GDM1 (cell line): ENCODE measurements around the gene SAP25.
"Not testable (repeated sequence)": the region's sequence is repeated elsewhere in the genome, so short reads cannot be mapped to it uniquely, and the experiment has no call there.

Experiments
- DNase-seq: peaks from one replicate; lab custom pipeline; 2025; lab: John Stamatoyannopoulos, UW

Gene SAP25

DNA sequence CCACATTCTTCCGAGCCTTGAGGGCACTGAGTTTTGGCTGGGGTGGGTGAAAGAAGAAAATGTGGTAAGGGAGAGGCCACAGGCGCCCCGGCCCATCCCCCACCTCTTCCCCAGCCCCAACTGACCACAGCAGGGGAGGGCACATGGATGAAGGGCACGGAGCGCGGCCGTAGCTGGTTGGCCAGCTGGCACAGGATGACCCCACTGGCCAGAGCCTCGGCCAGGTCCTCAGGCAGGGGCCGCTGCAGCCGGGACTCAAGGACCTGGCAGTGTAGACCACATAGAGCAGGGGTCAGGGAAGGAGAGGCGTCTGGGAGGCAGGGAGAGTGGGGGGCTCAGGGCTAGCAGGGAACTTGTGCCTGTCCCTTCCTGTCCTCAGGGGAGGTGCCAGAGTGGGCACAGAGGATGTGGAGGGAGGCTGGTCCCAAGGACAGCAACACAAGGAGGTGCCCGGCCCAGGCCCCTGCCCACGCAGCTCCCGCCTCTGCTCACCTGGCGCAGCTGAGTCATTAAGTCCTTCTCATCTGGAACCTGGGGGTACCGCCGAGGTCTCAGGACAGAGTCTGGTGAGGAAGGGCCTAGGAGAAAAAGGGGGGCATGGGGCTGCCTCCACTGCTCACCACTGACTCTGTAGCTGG lies 2.2 kb upstream of the SAP25 start:
- no peak for DNase-seq

DNA sequence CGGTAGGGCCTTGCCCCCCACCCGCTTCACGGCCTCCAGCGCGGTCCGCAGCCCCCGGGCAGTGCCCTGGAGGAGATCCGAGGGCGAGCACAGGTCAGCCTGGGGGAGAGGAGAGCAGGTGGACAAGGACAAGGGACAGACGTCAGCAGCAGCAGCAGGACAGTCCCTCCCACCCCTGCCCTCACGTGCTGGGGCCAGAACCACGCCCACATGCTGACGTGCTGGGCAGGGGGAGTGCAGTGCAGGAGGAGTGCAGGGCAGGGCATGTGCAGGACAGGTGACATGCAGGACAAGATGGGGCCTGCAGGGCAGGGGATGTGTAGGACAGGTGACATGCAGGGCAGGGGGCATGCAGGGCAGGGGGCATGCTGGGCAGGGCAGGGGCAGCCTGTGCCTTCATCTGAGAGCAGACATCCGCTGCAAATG lies 1.5 kb upstream of the SAP25 start:
- no peak for DNase-seq

DNA sequence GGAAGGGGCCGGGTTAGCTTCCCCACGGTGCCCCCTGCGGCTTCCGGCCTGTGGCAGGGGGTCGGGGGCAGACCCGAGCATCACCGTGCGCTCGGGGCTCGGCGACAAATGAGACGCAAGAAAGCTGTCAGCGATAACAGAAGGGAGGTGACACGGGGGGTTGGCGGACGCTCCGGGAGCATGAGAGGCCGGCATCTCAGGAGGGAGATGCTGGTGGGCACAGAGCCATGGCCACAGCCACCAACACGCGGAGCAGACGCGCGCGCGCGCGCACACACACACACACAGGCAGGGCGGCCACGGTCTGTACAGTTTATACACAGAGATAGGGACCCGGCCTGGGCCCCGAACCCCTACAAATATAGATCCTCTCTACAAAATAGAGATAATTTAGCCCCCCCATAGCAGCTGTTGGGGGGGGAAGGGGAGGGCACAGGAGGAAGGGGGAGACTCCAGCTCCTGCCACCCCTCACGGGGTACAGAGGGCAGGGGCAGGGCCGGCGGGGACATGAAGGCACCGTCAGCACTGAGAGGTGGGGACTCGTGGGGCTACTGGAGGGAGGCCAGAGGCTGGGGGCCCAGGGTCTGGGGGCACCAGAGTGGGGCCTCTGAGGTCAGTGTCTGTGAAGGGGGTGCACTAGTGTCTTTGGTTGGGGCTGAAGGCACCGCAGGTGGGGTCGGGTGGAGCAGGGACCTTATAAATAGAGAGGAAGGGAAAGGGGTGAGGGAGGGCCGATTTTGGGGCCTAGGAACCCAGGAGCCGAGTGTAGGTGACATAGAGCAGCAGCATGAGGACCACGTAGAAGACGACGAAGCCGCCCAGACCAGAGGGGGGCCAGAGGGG lies 884 bp upstream of the SAP25 start:
- no peak for DNase-seq

DNA sequence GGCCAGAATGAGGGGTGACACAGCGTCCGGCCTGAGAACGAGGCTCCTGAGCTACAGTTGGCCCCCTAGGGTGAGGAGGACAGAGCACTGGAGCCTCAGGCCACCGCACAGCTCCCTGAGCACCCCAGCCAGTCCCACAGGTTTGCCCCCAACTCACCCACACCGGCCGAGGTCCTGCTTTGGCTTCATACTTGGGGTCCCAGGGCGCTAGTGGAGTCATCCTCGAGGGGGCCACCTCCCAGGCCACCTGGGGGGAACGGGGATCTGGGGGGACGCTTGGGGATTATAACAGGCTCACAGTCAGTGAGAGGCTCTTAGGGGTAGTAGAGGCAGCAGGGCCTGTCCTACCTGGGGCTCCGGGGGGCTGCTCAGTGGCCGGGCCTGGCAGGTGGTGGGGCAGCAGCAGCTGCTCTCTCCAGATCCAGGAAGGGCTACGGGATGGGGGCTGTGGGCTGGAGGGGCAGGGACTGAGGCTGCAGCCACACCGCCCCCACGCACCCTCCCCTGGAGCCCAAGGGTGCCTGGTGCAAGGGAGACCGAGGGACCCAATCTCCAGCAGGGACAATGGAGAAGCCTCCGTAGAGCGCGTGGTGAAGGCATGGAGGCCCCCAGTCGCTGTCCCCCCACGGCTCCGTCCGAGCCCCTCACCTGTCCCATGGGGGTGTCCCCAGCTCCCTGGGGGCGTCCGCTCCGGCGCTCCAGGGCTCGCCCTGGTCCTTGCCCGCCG lies 588 bp downstream of the SAP25 start:
- DNase-seq = no peak

DNA sequence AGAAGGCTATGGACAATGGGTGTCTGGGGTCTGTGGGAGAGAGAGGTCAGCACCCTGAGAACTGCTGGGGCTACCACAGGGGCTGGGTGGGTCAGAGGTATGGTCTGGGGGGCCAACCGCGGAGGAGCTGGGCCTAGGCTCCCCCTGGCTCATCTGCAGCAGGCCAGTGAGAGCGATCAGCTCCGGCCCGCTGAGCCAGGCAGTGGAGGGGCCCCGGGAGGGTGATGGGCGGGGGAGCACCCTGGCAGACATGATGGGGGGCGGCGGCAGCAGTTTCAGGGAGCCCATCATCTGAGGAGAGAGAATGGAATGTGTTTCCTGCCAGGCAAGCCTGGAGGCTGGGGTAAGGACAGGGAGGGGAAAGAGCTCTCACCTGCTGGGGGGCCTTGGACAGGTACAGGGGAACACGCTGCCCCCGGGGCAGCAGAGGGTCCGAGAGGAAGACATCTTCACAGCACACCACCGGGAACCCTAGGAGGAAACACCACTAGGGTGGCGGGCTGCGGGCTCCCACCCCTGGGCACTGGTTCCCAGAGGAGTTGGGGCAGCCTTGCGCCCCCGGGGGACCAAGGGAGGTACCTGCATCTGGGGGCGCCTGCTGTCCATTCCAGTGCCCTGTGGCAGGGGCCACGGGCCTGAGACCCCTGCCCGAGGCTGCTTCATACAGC lies 1.3 kb downstream of the SAP25 start:
- DNase-seq = no peak

DNA sequence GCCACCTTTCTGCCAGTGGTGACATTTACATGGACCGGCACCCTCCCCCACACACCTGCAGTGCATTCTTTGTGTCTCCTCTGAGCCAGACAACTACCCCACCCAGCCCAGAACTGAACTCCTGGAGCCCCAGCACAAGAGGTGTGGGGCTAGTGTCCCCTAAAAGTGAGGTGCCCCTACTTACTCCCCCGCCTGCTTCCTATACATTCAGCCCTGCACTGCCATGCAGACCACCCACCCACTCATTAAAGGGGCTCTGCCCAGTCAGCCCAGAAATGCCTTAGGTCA lies 1.9 kb downstream of the SAP25 start:
- no peak for DNase-seq

DNA sequence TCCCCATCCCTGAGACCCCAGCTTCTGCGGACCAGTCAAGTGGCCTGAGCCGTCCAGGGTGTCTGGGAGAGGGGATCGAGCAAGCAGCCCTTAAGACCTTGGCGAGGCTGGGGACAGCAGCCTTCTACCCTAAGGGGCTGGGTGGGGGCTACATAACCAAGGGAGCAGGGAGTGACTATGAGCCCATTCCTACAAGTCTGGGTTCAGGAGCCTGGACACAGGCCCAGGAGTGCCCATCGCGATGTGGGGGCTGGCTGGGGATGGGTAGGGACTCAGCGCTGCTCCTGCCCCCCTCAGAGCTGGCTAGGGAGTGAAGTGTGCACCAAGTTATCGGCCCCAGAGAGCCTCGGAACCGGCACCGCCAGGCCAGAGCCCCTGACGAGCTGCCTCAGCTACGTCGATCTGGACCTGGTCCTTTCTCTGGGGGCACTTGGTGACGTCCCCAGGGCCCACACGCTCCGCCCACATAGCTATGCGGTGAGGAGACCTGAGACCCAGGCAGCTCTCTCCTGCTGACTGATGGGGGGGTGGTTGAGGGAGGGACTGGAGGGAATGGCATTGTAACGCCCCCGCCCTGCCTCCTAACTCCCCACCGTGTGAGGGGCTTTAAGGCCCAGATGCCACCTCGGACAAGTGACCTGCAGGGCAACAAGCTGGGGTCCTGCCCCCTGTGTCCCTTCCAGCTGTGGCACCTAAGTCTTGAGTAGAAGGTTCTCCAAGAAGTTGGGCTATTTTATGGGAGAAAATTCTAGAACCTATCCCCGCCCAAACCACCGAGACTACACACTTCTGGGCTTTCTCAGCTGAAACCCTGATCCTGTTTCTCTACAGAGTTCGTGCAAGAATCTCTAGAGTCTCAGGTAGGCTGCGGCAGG lies 2.5 kb downstream of the SAP25 start:
- DNase-seq = no peak

DNA sequence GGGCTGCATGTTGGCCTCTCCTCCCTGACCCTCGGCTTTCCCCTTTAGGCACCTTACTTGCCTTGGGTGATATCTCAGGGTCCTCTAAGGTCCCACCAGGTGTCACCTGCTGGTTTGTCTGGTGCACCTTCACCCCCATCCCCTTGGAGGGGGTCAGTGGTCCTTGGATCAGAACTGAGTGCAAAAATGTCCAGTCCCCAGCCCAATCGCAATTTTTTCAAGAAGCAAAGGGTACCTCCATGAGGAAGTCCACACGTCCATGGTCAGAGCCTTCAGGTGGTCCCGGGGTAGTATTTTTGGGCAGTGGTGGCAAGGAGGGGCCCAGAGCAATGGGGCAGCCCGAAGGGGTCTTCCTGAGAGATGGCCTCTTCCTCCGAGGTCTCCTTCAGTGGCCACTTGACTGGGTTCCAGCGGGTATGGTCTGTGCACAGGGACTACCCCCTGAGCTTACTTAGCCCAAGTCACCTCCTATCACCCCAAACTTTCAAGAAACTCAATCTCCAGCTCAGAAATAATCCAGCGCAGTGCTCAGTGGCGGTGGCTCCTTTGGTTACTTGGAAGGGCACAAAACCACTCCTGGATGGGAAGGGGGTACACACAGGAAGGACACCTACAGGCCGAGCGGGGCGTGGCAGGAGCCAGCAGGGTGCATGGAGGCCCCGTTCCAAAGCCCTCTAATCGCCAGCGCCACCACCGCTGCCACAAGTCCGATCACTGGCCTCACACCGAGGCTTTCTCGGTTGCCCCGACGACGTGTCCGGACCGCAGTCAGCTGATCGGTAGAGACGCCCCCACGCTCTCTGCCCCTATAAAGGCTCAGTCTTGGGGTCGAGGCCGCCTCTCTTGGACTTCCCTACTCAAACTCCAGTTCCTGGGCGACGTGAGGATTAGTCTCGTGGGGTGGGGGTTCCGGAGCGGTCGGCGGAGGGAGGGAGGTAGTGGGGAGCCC lies 4.5 kb downstream of the SAP25 start:
- no peak for DNase-seq

DNA sequence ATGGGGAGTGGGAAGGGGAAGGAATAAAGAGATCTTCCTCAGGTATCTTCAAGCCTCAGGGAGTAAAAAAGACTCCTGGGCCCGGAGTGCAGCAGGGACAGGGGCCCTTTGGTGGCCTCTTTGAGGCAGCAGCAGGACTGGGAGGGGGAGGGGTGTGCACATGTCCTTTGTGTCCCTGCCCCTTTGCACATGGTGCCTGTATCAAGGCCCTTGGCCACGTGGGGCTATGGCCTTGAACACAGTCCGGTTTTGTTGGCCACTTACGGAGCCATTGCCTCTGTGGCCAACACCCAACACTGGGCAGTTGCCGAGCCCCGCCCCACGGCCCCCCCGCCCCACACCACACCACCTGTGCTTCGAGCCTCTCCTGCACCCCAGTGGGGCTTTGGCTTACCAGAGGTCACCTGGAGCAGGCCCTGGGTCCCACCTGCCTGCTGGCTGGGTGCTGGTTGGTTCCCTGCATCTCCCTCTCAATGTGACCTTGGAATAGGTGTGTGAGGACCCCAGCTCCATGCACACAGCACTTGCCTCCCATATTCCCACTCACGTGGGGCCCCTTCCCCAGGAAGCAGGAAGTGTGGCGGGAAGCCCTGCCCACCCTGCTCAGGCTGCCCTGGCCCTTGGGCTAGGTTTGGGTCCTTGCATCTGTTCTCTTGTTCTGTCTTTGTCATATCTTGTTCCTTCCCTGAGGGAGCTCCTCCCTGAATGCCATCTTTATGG lies 5.4 kb downstream of the SAP25 start:
- DNase-seq = no peak

DNA sequence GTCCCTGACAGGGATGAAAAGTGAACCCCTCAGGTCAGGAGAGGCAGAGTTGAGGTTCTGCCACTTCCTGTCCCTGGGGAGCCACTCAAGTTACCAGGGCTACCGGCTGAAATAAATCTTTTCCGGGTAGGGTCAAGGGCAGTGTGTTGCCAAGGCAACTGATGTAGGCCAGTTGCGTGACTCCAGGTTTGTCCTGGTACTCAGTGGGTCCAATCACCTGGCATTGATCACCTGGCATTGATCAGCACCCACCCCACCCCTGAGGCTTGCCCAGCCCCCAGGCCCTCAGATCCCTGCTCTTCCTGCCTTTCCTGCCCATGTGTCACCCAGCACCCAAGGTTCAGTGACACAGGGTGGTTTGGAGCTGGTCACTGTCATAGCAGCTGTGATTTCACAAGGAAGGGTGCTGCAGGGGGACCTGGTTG lies 5.9 kb downstream of the SAP25 start:
- no peak for DNase-seq

DNA sequence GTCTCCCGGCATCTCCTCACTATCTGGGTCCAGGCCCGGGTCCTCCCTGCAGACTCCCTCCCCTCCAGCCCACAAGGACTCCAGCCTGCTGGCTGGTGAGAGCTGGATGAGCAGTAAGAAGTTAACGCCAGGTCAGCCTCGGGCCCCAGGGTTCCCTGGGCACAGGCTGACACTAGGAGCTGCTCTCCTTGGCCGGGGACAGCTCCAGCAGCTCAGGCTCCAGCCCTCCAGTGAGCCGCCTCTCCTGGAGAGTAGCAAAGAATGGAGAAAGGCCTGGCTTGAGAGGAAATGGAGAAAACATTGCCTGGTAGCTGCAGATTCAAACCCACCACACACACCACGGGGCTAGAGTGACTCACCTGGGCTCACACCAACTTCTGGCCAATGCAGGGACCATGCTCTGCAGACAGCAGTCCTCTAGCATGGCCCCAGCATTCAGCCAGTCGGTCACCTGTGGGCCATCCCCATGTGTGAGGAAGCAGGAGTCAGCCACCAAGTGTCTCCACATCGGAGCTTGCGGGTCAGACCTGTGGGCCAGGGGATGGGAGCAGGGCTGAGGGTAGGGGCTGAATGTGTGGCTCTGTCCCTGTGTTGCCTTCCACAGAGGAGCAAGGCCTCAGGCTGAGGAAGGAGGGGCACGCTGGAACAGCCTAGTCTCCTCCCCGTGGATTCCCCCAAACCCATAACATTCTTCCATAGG lies 6.5 kb downstream of the SAP25 start:
- no peak for DNase-seq

DNA sequence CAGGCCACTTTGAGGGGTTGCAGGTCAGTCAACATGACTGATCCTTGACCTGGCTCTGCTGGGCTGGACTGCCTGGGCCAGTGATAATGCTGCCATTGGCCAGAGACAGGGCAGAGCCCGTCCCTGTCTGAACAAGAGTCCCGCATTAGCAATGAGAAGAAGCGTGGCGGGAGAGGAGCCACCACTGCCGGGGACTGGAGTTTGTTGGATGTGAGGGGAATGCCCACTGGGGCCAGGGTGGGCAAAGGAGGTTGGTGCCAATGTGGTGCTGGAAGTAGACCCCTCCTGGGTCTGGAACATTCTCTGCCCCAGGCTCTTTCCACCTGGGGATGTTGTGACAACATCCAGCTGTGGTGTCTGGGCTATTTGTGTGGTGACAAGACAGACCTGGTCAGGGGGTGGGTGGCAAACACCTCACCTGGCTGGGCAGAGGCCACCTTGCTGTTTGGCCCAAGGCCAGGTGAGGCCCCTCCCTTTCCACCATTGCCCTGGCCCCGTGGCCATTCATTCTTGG lies 7.6 kb downstream of the SAP25 start:
- no peak for DNase-seq

DNA sequence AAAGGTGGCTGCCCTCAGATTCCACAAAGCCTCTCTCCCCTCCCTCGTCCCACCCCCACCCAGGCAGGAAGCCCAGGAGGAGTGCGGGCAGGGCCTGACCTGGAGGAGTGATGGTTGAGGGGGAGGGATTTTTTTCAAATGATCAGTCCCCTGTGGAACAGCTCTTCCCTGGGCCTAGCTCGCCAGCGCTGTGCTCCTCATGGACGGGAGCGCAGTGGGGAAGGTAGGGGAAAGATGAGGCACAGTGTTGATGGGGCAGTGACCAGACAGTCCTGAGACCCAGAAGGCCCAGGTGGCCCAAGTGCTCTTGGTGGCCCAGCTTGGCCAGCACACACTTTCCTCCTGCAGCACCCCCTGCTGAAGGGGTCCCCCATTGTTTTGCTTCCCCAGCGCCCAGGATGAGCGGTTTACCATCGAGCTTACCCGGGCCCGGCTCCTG lies 8.5 kb downstream of the SAP25 start:
- no peak for DNase-seq

DNA sequence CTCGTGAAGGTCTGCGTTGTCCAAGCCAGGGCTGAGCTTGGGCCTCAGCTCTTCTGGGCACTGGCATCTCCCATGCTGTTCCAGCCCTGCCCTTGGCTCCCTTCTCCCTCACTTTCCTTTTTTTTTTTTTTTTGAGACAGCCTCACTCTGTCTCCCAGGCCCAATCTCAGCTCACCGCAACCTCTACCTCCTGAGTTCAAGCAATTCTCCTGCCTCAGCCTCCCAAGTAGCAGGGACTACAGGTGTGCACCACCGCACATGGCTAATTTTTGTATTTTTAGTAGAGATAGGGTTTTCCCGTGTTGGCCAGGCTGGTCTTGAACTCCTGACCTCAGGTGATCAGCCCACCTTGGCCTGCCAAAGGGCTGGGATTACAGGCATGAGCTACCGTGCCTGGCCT lies 9.3 kb downstream of the SAP25 start:
- not testable (repeated sequence) for DNase-seq

DNA sequence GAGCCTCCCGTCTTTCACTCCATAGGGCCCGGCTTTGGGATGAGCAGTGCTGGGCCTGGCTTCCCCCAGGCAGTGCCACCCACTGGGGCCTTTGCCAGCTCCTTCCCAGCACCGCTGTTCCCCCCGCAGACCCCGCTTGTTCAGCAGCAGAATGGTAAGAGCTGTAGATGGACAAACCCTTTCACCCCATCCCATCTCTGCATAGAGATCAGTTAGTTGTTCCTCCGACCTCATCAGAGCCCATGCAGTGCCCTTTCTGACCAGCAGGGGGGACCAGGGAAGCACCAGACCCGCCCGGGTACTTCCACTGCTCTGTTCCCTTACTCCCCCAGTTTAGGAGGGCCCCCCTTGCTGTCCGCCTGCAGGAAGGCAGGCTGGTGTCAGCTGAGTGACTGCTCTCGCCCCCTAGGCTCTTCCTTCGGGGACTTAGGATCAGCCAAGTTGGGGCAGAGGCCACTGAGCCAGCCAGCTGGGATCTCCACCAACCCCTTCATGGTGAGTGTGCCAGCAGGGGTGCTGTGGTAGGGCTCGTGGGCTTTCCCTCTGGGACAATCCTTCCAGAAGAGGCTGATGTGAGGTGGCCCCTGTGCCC lies 9.8 kb downstream of the SAP25 start:
- DNase-seq = peak; percentile 64

DNA sequence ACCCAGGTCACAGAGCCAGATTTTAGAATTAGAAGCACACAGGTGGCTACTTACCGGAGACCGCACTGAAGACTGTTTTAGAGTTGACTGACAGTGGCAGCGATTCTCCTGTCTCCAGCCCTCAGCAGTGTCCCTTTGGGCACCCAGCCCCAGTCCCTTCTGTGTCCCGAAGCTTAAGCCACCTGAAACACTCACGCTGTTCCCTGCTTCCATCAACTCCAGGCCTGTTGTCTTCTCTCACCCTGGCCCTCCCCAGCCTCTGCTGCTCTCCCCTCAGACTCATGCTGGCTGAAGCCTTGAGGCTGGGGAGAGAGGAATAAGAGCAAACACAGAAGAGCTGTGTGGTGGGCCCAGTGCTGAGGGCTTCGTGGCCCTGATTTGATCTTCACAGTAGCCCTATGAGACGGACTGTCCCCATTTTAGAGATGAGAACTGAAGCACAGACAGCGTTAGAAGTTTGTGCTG lies 10.6 kb downstream of the SAP25 start:
- no peak for DNase-seq

DNA sequence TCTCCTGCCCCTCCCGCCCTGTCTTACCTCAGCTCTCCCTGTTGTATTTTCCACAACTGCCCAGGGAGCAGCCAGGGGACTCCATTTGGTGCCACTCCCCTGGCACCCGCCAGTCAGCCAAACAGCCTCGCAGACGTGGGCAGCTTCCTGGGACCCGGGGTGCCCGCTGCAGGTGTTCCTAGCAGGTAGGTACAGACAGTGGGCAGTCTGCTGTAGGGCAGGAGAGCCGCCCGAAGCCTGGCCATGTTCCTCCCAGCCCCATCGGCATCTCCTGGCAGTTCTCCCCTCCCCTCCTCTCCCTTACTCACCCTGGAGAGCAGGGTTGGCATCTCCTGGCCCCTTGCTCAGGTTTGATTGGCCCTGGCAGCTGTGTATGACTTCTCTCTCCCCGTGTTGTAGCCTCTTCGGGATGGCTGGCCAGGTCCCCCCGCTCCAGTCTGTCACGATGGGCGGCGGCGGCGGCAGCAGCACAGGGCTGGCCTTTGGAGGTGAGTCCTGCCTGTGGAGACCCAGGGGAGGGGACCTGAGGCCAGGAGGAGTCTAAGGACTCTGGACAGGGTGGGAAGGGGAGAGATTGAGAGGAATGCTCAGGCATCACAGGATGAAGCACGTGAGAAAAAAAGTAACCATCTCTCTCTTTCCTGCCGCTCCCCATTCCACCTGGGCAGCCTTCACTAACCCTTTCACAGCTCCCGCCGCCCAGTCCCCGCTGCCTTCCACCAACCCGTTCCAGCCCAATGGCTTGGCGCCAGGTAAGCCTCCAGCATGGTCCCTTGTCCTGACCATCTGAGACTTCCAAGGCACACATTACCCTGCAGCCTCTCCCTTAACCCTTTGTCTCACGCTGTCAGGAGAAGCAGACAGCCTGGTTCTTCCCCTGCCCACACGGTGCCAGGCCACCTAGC lies 11.3 kb downstream of the SAP25 start:
- no peak for DNase-seq
